Stimulated activated CD8-positive, alpha-beta memory T cell treated with anti-CD3 and anti-CD28 coated beads, Interleukin-4, amount 100 ng/mL, for 48 hours (primary cell): Measurements from ENCODE around the gene METRNL.

Experiments
- DNase-seq: peaks from one replicate; pipeline ENCODE4 v3.0.0-alpha.2; 2020

METRNL gene

DNA sequence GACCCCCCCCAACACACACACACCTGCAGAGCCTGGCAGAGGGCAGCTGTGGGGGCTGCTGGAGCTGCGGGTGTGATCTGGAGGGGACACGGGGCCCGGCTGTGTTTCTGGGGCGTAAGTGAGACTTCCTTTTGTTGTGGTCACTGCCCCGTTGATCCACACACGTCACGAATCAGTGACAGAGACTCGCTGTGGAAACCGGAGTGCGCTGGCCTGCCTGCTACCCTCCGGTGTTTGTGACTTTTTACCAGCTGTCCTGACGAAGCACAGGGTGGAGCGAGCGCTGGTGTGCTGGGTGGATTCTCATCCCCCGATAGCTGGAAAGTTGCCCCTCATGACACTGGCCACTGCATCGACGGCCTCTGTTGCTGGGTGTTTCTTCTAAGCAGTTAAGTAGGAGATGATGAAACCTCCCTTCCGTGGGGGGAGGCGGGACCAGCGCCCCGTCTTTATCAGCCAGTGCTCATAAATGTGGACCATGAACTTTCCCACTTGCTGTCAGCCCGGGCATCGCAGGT lies 2.3 kb downstream of the METRNL start:
- peak; percentile 44 for DNase-seq

- no peak for DNase-seq
Measured at GRCh38 chr17:83082424-83082823, 3.0 kb downstream of the METRNL start.

DNA sequence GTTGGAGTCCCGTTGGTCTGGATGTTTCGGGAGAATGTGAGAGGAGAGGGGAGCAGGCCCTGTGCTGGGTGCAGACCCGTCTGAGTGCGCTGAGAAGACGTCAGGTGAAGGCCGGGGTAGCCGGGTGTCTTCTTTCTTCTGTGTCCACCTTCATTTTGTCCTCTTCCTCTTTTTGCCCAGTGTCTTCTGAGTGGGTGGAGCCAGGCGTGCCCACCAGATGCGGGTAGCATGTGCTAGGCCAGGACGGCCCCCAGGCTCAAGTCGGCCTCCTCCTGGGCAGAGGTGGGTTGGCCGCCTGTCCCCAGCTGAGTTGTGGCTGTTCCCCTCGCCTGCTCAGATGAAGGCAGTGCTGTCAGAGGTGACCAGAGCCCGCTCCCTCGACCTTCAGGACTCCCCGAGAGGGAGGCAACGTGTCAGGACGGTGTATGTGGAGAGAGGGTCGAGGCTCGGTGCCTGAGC lies 3.5 kb downstream of the METRNL start:
- DNase-seq, result no peak

DNA sequence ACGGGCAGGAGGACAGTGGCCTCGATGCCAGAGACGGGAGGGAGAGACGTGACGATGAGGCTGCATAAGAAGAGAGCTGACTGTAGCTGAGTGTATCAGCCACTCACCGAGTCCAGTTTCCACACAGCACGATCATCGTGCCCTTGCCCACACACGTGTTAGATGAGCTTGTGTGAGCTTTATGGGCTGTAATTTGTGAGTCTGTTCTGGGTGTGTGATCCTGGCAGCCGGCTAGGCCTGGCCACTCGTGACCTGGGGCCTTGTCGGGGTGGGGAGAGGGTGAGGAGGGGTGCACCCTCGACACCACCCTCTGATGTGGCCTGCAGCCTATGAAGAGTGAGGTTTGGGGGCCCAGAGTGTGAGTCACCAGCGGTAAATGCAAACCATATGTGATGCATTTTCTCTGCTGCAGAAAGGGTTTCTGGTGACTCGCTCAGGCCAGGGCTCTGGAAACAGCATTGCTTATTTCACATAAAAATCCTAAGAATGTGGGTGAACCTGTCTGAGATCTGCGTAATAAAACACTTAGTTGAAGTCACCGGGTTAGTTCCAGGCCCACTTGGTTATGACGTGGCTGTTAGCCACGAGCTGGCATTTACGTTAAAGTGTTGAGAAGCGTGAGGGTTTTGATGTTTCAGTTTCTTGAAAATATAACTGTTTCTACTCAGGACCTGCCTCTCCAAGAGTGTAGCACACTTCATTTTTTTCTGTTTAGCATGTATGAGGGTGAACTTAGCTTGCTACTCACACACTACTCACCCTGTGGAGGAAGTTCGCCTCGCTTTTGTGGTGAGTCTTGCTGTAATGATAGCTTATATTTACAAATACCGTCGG lies 4.2 kb downstream of the METRNL start:
- peak; percentile 81 for DNase-seq

DNA sequence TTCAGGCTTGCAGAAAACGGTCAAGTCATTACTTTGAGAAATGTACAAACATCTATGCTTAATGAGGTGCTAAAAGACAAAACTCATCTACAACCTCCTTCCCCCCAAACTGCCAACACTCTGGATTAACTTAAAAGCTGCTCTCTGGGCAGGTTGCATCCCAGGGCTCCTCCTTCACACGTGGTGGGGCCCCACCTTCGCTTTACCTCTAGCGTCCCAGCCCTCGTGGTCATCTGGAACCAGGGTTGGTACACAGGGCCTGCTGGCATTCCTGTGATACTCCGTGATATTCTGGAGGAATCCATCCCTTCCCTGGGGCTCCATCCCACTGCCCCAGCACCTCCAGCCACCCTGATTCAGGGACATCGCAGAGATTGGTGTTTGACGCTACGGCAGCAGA lies 4.8 kb downstream of the METRNL start:
- DNase-seq, result no peak

DNA sequence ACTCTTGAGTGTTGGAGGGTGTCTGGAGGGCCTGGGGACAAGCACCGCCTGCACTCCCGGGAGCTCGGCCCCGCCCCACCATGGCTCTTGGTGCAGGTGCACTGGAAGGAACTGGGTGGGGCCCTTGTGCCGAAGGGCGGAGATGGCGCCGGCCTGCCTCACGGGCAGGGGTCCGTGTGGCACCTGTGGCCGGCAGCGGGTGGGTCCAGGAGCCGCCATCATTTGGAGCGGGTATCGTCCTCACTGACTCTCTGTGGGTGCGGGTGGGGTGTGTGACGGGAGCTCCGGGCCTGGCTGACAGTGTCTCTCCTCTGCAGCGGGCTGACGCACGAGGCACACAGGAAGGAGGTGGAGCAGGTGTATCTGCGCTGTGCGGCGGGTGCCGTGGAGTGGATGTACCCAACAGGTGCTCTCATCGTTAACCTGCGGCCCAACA lies 5.2 kb downstream of the METRNL start:
- no peak for DNase-seq

DNA sequence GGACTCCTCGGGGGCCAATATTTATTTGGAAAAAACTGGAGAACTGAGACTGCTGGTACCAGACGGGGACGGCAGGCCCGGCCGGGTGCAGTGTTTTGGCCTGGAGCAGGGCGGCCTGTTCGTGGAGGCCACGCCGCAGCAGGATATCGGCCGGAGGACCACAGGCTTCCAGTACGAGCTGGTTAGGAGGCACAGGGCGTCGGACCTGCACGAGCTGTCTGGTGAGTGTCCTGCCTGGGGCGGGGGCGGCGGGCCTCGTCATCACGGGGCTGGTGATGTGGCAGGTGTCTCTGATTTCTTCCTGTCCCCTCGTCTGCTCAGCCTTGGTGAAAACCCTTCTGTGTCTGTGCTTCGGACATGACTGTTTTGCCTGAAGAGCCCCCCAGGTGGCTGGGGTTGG lies 5.7 kb downstream of the METRNL start:
- no peak for DNase-seq

DNA sequence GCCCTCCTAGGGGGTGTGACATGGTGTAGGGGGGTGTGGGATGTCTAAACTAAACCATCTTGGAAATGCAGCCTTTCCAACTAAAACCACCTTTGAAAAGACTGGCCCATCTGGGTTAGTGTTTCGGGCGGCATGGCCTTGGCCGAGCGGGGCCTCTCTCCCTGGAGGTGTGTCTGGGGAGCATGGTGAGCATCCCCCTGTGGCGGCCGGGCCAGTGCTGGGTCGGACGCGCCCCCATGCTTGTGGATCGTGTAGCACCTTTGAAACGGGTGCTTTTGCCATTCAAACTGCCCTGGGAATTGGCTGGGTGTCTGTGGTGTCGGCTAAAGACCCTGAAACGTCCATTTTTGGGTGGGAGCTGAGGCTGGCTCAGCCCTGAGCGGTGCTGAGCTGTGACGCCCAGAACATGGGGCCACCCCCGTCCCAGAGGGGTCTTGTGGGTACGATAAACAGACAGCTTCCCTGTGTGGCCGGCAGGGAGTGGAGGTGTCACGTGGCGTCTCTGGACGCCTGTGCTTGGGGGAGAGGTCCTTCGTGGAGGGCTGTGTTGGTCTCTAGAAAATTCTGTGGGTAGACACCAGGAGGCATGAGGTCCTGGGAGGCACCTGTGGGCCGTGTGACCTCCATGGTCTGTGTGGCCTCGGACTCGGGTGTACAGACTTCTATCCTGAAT lies 6.3 kb downstream of the METRNL start:
- no peak for DNase-seq

DNA sequence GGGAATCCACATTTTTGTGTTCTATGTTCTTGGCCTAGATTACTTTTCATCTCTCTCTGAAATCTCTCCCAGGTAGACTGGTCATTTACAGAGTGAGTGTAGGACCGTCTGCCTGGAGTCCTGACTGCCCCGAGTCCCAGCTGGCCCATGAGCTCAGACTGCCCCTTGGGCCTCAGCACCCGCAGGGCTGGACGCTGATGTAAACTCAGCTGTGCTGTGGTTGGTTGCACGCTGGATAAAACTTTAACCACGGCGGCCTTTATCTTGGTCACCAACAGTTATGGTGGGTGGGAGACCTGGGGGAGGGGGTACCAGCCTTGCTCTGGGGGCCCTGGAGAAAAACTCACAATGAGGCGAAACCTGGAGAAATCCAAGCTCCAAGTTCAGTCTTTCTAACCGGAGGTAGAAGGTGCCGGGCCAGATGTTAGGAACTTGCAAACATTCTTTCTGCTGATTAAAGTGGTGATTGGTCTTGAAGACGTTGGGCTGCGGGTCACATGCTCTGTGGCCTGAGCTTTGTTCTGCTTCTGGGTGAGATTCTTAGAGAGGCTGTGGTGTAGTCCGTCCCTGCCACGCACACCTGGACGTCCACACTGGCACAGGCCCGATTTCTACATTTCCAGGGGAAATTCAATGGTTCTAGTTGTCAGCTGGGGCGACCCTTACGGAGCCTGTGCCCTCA lies 6.9 kb downstream of the METRNL start:
- DNase-seq, result no peak

DNA sequence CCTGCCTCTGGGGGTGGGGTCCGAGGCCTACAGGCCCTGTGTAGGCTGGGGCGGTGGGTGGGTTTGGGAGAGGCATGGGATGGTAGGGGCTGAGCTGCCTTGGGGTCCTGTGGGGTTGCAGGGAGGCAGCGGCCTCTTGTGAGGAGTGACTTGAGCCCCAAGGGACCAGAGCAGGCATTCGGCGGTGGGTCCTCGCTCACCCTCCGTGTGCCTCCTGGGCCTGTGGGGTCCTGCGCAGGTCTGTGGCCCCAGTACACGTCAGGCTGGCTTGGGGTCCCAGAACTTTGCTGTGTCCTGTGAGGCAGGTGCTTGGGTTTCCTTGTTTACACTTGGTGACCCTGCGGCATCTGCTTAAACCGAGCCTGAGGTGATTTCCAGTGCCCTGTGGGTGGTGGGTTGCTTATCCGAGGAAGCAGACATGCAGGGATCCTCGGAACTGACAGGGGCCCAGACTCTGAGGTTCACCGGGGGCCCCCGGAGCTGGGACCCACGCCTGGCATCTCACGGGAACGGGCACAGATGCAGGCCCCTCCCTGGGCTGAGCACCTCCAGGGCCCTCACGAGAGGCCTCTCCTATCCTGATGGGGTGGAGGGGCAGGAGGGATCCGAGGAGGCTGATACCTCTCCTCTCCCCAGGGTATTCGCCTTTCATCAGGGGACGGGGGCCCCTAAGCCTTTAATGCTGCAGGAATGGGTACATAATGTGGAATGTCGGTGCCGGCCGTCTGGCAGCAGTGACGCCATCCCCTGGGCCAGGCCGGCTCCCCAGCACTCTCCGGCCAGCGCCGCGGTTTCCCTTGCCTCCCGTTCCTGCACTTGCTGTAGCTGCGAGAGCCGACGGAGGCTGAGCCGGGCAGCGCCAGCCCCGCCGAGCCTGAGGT lies 7.7 kb downstream of the METRNL start:
- DNase-seq, result no peak

GRCh38 chr17:83087788-83088360 lies 8.5 kb downstream of the METRNL start:
- no peak for DNase-seq

- no peak for DNase-seq
Measured at GRCh38 chr17:83088451-83088850, 9.0 kb downstream of the METRNL start.

DNA sequence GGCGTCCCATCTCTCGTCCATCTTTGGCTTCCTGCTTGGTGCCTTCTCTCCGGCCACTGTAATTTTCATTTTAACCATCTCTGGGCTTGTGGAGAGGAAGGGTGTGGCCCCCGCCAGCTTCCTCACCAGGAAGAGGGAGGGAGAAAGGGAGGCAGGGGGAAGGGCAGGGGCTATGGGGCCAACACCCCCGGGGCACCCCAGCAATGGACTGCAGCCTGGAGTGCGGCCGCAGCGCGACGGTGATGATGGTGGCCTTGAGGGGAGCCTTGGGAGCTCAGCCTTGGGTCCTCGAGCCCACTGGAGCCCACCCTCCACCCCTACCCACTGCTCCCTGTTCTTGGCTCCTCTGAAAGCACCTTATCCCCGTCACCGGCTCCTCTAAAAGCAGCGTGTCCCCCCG lies 9.5 kb downstream of the METRNL start:
- DNase-seq, result no peak

GRCh38 chr17:83089328-83090132 lies 10.1 kb downstream of the METRNL start:
- DNase-seq, result no peak

DNA sequence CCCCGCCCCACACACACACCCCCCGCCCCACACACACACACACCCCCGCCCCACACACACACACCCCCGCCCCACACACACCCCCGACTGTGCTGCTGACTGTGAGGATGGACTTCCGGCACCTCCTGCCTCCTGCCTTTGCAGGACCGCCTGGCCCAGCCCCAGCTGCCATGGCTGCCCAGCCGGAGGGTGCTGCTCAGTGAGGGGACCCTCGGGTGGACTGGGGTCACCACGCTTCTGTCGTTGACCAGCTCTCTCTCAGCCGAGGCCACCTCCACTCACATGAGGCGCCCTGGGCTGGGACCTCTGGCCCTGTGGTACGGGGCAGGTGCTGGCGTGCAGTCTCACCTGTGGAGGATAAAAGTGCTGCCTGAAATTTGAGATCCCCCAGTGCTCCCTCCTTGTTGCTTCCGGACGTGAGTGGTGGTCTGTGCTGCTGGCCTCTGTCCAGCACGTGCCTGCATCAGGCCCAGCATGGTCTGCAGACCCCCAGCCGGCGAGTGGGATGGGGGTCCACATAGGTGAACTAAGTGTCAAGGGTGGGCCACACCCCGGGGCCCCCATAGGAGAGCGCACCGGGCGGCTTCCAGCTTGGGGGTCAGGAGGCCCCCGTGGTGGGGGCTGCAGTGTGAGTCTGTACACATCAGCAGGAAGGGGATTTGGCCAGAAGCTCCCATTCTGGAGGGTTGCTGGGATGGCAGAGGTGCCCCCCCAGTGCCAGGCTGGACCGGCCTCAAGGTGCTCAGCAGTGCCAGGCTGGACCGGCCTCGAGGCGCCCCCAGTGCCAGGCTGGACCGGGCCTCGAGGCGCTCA lies 11.2 kb downstream of the METRNL start:
- DNase-seq, result no peak

- no peak for DNase-seq
Measured at GRCh38 chr17:83091257-83092141, 12.1 kb downstream of the METRNL start.

DNA sequence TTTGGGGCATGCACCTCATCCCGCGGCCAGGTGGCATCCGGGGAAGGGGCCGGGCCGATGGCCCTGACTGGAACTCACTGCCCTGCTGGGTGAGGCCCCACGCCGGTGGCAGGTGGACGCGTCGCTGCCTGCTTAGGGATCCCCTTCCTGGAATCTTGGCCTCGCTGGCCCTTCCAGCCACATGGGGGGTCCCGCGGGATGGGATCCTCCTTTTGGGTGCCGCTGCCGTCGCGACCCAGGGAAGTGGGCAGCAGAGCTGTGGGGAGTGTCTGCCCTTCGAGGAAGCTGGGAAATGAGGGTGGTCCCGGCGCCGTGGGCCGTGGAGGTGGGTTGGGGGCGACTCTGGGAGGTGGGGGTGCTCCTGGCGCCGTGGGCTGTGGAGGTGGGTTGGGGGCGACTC lies 12.8 kb downstream of the METRNL start:
- DNase-seq, result no peak

DNA sequence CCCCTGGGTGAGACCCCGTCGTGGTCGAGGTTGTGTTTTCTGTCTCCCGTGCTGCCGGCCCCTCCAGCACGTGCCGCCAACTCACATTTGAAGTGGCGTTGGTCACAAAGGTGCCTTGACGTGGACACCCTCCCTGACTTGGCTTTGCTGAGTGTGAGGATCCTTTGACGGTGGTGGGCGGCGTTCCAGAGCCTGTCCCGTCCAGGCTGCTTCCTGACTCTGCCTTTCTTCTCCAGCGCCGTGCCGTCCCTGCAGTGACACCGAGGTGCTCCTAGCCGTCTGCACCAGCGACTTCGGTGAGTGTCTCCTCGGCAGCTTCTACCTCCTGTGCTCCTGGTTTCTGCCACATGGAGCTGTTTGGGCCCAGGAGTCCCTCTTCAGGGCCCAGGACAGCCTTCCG lies 13.5 kb downstream of the METRNL start:
- DNase-seq, result no peak

DNA sequence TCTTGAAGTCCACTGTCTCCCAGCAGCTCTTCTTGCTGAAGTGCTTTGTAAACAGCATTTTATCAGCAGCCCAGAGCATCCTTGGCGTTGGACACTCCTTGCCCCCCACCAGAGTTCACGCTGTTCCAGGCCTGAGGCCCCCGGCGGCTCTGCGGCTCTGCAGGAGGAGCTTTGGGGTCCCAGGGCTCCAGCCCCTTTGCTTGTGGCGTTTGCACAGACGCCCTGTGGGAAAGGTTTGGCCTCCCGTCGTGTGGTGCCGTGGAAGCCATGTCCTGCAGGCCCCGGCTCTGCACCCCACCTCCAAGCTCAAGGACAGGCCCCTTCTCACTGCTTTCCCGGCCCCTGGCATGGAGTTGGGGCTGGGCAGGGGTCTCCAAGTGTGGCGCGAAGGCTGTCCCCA lies 14.1 kb downstream of the METRNL start:
- no peak for DNase-seq
